GM18907 (cell line): ENCODE data around the gene SLC2A14.
"Not testable (repeated sequence)": the region's sequence is repeated elsewhere in the genome, so short reads cannot be mapped to it uniquely, and the experiment has no call there.

ENCODE experiments used
- ATAC-seq: cut with Tn5 transposase; IDR thresholded peaks from one replicate; pipeline ENCODE4 v1.9.1; 2021; ENCODE audit warnings: mild to moderate bottlenecking, moderate library complexity; ENCODE audit not compliant: unreplicated experiment

SLC2A14 gene

GRCh38 chr12:7872566-7873319 is at the start of gene SLC2A14:
Gene SLC2A14, minus strand, starts transcription at chr12:7872915. Its CDS starts 3,035 bp downstream, at chr12:7869880.
- no peak for ATAC-seq

GRCh38 chr12:7921181-7921580 is 48.5 kb upstream of the SLC2A14 start:
- not testable (repeated sequence) for ATAC-seq

- not testable (repeated sequence) for ATAC-seq
These were observed 45.5 kb upstream of the SLC2A14 start for GRCh38 chr12:7918268-7918590.

- ATAC-seq = no peak
These were observed 44.9 kb upstream of the SLC2A14 start for GRCh38 chr12:7917392-7918267.

- ATAC-seq = no peak
These were observed 44.2 kb upstream of the SLC2A14 start for GRCh38 chr12:7916936-7917335.

GRCh38 chr12:7915661-7916403 is 43.1 kb upstream of the SLC2A14 start:
- ATAC-seq = no peak

GRCh38 chr12:7910106-7910505 is 37.4 kb upstream of the SLC2A14 start:
- not testable (repeated sequence) for ATAC-seq

GRCh38 chr12:7907009-7907408 is 34.3 kb upstream of the SLC2A14 start:
- no peak for ATAC-seq

GRCh38 chr12:7906303-7906702 is 33.6 kb upstream of the SLC2A14 start:
- ATAC-seq = not testable (repeated sequence)

- not testable (repeated sequence) for ATAC-seq
These were observed 32.9 kb upstream of the SLC2A14 start for GRCh38 chr12:7905600-7906125.

- no peak for ATAC-seq
These were observed 32.4 kb upstream of the SLC2A14 start for GRCh38 chr12:7905071-7905470.

- ATAC-seq = not testable (repeated sequence)
These were observed 29.7 kb upstream of the SLC2A14 start for GRCh38 chr12:7902416-7902815.

- no peak for ATAC-seq
These were observed 27.0 kb upstream of the SLC2A14 start for GRCh38 chr12:7899755-7900154.

GRCh38 chr12:7896726-7897125 is 24.0 kb upstream of the SLC2A14 start:
- ATAC-seq = not testable (repeated sequence)

- no peak for ATAC-seq
These were observed 19.7 kb upstream of the SLC2A14 start for GRCh38 chr12:7892186-7892980.

GRCh38 chr12:7884689-7885088 is 12.0 kb upstream of the SLC2A14 start:
- no peak for ATAC-seq

GRCh38 chr12:7881736-7882120 is 9.0 kb upstream of the SLC2A14 start:
- not testable (repeated sequence) for ATAC-seq

GRCh38 chr12:7880952-7881735 is 8.4 kb upstream of the SLC2A14 start:
- ATAC-seq = not testable (repeated sequence)

- no peak for ATAC-seq
These were observed 6.5 kb upstream of the SLC2A14 start for GRCh38 chr12:7879246-7879645.
